ENCODE results near the gene ADIPOR2.

ADIPOR2 gene

DNA sequence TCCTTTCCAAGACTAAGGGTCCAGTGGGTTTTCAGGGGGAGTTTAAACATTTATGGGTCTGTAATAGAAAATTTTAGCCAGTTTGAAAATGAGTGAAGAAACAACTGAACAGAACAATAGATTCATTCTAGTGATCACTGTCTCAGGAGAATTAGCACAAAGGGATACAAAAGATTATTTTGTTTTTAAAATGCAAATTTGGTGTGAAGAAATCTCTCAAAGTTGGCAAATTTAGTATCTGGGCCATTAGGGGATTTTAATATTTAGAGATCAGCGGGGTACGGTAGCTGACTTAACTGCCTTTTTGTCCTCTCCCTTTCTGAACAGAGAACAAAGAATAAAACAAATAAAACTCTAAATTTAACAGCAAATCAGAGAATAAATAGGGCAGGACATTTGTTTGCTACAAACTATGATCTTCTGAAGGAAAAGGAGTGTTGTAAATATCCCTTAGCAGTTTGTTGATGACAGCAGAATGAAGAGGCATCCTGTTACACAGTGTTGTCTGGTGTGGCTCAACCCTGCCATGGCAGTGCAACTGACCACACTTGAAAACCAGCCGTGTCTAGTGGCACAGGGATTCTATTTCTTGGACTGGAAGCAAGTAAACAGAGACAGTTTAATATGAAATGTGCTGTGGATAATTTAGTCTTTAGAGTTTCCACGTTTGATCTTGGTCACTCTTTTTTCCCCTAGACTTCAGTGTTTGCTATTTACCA, 83.2 kb downstream of the ADIPOR2 start:
- DNase-seq (ENCODE audit: low read depth in 2 of 2): no peak

DNA sequence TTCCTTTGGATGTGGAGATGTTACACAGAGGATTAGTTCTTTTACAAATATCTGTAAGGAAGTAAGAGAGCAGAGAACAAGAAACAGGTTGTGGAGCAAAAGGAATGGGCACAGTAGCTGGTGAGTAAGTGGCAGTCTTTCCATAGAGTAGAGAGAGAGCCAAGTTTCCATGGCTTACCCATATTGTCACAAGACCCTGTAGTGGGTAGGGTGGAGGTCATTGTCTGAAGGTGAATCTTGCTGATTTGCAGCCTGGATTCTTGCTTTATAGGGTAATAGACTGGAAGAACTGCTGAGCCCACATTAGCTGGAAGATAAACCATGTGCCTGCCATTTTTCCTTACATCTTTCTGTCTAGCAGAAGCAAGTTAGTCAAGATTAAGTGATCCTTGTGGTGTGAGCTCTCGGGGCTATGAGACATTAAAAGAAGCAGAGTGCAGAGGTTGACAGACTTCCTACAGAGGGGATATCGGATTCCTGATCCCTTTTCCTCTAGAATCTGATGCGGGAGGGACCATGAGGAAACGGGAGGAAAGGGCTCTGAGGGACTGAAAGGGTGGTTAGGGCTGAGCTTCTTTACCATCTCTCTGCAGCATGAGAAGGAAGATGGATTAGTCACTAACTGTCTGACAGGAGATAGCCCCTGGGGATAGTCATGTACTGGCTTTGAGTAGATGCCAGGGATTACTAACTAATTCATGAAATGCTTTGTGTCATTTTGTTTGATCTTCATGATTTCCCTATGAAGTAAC, 85.5 kb downstream of the ADIPOR2 start:
- no peak for DNase-seq (ENCODE audit: low read depth in 2 of 2)

DNA sequence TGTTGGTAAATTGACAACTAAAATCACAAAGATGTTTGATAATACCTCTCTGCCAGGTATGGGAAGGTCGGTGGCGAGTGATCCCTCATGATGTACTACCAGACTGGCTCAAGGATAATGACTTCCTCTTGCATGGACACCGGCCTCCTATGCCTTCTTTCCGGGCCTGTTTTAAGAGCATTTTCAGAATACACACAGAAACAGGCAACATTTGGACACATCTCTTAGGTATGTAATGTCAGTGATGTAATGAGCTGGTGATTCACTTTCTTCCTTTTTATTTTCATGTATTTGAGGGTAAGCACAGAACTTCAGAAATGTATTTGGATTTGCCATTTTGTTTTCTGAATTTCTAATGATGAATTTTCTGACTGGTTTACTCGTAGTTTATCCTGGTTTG, 86.9 kb downstream of the ADIPOR2 start:
- no peak for DNase-seq (ENCODE audit: low read depth in 2 of 2)

DNA sequence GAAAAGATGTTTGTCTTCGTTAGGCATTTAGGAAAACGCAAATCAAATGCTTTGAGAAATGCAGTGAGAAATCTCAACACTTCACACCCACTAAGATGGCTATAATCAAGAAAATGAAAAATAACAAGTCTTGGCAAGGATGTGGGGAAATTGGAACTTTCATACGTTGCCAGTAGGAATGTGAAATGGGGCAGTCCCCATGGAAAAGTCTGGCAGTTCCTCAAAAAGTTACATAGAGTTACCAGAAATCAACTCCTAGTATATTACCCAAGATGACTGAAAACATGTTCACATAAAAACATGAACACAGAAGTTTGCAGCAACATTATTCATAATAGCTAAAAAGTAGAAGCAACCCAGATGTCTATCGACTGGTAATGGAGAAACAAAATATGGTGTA, 88.0 kb downstream of the ADIPOR2 start:
- DNase-seq (ENCODE audit: low read depth in 2 of 2): no peak

DNA sequence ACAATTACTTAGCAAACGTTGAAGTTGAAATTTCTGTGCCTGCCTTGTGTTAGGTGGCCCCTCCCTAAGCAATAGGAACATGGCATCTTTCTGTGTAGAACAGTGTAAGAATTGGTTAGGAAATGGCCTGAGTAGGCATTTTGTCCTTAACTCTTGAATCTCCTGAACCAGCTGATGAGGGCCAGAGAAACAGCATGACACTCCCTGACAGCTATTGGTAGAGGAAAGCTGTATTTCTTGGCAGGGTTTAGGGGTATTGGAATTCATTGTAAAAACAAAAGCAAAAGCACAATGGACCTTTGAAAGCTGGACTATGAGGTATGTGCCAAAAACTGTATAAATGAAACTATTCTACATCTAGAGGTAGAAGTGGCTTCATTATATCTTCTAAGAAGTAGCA, 88.9 kb downstream of the ADIPOR2 start:
- no peak for DNase-seq (ENCODE audit: low read depth in 2 of 2)

DNA sequence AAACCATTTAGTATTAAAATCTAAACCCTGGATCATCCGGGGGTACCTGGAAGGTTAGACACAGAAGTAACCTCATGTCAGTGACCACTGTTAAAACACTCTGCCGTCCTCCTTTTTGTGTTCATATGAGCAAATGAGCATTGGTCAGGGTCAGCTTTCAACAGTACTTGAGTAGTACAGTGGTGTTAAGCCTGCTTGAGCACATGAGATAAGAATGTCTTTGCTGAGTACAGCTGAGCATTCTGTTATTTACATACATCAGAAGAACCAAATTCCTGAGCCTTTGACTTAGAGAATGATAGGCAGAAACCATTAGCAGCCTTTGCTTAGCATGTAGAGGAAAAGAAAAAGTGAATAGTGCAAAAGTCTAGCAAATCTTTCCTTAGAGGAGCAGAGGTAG, 90.9 kb downstream of the ADIPOR2 start:
- no peak for DNase-seq (ENCODE audit: low read depth in 2 of 2)

DNA sequence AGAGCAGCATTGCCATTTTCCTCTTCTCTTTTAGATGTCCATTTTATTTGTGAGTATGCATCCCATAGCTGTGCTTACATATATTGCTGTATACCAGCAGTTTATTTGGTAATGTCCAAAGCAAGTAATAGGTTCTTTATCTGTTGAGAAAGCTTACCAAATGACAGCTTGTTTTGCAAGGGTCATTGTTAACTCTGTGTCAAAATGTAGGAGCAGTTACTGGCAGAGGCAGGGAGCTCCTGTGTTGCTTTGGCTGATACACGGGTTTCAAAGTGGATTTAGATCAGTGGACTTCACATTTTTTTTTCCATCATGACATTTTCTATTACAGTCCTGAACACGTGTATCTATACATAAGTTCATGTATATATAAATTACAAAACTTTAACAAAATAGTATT, 91.3 kb downstream of the ADIPOR2 start:
- no peak for DNase-seq (ENCODE audit: low read depth in 2 of 2)

DNA sequence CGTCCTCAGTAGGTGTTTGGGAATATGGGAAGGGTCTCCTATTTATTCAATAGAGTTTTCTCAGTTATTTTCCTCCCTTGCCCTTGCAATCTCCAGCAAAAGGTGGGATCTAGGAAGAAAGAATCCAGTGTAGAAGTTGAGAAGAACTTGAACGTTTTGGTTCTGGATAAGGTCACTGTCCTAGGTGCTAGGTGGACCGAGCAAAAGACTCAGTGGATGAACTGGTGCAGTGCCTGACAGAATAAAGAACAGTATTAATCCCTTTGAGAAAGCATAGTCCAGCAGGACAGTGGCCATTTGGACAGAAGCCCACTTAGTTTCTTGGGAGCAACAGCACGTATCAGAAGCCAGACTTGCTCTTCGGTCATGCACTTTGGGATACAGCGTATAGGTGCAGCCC, 96.8 kb downstream of the ADIPOR2 start:
- DNase-seq (ENCODE audit: low read depth in 2 of 2): no peak

DNA sequence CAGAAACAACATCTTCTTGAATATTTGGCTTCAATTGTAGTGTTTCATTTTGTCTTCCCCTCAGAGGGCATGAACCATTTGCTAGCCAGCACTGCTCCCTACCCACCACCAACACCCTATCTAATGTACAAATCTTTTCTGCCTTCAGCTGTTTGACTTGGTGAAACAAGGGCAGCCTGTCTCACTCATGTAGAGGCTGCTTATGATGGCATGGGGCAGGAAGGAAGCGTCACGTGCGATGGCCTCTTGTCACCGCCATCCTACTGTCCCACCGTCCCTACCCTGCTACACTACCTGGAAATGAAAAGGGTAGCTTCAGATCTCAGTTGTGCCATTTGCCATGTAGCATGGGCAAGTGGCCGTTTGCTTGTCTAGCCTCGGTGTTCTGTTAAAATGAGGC, 99.6 kb downstream of the ADIPOR2 start:
- DNase-seq (ENCODE audit: low read depth in 2 of 2): no peak

DNA sequence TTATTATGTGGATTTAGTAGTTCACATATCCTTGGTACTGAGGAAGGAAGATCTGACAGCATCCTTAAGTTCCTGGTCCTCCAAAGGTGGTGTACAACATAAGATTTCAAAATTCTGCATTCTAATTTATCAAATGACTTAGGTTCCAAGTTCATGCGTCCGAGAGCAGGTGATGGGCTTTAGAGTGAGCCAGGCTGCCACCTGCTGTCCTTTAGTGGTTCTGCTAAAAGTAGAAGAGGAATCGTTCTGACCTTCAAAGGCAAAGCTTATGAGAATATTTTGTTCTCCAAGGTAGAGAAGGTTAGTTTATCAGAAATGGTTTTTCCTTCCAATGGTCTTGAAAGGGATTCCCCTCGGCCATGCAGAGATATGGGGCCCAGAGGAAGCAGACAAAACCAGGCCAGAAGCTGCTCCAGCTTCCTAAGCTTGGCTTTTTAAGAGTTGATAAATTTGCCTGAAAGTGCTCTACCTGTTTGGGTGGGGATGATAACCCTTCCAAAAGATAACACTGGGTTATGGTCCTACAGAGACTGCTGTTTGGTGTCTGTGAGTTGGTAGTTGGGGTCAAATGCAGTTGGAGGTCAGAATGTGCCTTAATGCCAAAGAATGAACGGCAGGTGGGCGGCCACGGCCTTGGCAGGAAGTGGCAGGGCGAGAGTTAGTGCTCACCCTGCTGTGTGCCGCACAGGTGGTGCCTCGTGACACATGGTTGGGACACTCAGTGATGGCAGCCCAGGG, 100.4 kb downstream of the ADIPOR2 start:
- peak; percentile 32 to 40 for DNase-seq (ENCODE audit: low read depth in 2 of 2)

DNA sequence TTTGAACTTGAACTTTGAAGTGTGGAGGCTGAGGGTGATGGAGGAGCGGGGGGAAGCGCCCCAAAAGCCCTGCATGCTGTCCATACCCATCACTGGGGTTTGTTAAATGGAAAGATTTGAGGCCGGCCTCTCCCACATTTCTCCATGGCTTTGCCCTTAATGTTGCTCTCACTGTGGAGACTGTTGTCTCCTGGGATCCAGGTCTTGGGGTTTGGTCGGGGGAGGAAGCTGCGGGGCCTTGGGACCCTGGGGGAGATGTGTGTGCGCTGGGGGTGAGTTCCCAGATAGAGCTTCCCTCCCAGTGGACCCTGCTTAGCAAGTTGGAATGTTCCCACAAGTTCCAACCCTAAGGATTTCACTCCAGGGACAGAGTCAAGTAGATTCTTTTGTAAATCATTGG, 101.5 kb downstream of the ADIPOR2 start:
- no peak for DNase-seq (ENCODE audit: low read depth in 2 of 2)

DNA sequence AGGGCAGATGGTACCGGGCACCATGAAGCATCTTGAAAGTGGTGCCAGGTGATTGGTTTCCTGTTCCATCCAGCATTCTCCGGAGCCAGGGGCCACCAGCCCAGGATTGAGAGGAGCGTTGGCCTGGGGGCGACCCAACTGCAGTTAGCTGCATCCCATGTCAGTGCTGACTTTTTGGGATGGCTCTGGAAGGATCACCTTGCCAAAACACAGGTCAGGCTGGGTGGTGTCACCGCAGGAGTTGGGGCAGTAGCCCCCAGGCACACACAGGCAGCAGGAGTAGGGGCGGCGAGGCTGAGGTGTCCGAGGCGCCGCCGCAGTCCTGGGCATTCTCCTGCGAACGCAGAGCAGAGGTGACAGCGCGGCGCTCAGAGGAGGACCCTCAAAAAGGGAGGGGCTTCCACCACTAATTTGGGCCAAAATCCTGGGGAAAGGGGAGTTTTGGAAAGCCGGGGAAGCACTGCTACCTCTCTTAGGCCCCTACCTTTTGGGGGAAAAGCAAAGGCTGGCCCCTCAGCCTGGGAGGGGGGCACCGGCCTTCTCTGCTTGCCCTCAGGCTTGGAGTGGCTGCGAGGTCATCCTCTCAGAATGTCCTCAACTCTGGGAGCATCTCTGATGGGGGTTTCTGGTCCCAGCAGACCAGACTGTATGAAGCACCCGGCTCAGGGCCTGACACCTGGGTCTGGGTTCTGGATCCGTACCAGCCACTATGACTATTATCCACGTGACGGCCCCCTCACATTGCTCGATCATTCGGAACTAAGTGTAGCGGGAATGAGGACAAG, 102.7 kb downstream of the ADIPOR2 start:
- DNase-seq (ENCODE audit: low read depth in 2 of 2): no peak

DNA sequence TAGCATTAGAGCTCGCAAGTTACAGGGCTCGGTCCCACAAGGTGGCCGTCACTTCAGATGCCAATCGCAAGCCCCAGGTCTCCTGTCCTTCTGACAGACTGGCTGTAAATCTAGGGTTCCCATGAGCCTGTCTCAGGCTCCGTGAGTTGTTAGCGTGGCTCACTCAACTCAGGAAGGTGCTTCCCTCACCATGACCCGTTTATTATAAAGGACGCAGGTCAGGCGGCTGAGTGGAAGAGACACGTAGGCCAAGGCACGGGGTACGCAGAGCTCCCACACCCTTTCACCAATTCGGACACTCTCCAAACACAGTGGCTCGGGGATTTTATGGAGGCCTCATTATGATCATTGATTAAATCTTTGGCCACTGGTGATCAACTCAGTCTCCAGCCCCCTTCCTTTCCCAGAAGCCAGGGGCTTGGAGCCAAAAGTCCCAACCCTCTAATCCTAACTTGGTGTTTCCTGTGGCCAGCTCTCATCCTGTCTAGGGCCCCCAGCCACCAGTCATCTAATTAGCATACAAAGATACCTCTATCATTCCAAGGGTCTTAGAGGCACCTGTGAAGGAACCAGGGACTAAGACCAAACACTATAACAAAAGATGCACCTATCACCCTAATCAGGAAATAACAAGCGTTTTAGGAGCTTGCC, 103.7 kb downstream of the ADIPOR2 start:
- no peak for DNase-seq (ENCODE audit: low read depth in 2 of 2)

DNA sequence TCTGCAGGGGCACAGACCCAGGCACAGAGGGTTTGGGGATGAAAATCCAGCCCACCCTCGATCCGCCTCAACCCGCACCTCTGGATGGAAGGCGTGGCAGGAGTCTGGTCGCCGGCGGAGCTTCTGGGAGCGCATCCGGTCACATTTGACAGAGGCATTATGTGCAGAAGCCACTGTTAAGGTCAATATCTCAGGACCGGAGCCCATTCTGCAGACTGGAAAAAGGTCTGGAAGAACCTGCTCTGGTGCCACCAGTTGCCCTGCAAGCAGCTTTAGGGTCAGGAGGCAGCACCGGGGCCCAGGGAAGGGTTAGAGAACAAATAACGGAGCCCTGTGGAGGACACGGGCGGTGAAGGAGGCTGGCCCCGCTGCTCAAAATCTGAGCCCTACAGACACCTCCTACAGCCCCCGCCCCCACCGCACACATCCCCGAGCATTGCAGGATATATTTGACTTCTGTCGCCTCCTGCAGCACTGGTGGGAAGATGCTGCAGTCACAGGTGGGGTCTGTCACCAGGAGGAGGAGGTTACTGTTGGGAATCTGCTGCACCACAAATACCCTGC, 104.4 kb downstream of the ADIPOR2 start:
- no peak for DNase-seq (ENCODE audit: low read depth in 2 of 2)

DNA sequence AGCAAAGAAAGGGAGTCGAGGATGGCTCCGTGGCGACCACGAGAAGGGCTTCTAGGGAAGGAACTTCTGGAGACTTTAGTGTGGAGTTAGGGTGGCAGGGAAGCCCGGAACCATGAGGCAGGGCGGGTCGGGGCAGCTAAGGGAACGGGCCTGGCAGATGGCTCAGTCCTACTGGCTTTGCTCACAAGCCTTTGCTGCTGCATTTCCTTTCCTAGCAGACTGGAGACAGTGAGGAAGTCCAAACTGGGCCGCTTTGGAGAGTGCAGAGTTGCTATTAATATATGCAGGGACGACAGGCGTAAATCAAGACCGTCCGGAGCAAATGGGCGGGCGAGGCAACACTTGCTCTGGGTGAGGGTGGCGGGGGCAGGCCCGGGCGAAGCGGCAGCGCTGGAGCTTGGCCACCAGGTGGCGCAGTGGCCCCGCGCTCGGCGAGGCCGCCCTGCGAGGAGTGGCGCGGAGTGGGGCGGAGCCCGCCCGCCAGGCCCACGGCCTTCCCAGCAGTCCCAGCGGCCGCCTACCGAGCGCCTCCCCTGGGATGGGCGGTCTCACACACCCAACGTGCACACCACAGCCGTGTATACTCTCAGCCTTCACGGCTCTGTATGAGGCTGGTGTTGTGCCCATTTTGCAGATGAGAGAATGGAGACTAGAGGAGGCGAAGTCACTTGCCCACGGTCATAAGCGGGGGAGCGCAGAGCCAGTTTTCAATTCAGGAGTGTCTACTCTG, 105.1 kb downstream of the ADIPOR2 start:
- peak; percentile 90 to 91 for DNase-seq (ENCODE audit: low read depth in 2 of 2)

DNA sequence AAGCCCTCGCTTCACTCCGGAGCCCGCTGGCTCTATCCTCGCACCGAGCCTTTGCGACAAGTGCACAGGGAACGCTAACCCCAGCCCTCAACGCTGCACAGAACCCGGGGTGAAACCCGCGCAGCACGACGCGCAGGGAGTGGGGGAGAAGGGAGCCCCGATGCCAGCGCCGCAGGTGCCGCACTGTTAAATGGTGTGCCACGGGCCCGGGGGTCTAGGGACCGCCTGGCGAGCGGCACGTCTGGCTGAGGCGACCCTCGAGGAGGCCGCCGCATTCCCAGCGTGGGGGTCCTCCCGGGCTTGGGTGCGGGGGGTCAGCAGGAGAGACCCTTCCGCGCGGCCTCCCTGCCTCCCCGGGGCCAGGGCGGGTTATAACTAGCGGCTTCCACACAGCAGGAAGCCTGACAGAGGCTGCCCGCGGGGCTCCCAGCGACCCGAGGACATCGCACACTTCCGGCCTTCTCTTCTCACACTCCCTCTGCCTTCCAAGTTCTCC, 105.7 kb downstream of the ADIPOR2 start:
- DNase-seq (ENCODE audit: low read depth in 2 of 2): peak; percentile 30 to 35

DNA sequence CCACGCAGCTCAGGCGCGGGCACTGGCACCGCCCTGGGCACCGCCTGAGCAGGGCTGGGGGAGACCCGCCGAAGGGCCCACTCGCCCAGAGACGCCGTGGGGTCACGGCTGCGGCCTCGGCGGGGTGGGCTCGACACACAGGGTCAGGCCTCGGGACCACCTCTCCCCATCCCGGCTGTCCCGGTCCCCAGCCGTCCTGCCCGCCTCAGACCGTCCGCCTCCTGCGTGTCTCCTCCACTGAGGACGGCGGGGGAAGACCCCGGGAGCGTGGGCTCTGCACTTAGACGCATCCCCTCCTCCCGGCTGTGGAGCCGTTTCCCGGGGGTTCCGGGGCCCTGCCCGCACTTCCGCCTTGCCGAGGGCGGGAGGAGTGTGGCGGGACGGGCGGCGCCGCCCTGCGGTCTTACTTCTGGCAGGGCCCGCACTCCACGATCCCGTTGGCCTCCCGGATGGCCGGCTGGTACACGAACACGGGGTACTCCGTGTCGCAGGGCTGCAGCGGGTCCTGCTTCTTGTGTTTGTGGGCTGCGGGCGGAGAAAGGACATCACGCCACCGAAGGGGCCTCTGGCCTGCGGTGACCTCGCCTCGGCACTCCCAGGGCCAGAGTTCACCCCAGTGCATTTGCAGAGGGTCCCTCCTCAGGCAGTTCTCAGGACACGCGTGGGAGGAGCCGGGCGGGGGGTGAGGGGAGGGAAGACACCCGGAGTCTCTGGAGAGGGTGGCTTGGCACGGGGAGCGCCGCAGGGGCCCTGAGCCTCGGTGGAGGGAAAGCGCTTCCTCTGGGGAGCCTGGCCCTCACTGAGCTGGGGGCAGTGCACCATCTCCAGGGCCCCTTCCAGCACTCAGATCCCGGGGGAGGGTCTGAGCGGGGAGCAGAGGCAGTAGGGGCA, 106.4 kb downstream of the ADIPOR2 start:
- DNase-seq (ENCODE audit: low read depth in 2 of 2): peak; percentile 45 to 46

DNA sequence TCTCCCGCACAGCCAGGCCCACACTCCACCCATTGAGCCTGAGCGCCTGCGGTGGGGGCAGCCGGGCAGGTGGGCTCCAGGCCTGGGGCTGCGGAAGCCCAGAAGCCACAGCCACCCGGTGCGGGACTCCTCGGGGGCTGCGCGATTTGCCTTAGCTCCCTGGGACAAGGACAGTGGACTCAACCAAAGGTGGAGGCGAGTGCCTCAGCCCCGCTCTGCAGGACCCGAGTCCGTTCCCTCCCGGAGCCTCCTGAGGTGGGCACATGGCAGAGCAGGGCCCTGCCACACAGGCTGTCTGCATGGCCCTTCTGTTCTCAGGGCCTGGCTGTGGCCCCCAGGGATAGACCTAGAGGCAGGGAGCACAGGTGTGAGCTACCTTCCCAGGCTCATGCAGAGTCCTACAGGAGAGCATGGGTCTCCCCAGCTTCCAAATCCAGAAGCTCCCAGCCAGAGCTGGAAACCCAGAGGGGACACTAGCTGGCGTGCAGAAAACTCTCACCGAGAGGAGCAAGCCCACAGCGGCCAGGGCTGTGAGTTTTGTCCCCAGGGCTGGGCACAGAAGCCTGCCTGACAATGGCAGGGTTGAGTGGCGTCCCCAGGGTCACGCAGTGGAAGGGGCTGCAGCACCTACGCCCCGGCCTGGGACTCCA, 107.2 kb downstream of the ADIPOR2 start:
- no peak for DNase-seq (ENCODE audit: low read depth in 2 of 2)

DNA sequence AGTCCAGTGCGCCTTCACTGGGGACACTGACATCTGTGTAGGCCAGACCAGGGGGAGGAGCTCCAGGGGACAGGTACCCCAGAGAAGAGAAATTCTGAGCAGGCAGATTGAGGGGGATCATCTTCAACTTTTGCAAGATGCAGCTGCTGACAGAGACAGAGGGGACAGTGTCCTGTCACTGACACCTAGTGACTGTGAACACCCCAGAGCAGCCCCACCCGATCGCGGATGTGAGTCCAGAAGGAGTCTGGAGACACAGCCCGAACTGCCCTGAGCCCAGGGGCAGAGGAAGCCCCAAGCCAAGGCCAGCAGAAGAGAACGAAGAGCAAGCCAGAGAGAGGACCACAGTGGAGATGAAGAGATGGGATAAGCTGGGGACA, 107.8 kb downstream of the ADIPOR2 start:
- DNase-seq (ENCODE audit: low read depth in 2 of 2): no peak
